HG02973 (cell line): ENCODE data around the gene KRT12.
"Not testable (repeated sequence)": the region's sequence is repeated elsewhere in the genome, so short reads cannot be mapped to it uniquely, and the experiment has no call there.

Experiments
- ATAC-seq: cut with Tn5 transposase; IDR thresholded peaks from one replicate; pipeline ENCODE4 v1.9.1; 2021; ENCODE audit warnings: moderate library complexity; ENCODE audit not compliant: unreplicated experiment

KRT12 gene

DNA sequence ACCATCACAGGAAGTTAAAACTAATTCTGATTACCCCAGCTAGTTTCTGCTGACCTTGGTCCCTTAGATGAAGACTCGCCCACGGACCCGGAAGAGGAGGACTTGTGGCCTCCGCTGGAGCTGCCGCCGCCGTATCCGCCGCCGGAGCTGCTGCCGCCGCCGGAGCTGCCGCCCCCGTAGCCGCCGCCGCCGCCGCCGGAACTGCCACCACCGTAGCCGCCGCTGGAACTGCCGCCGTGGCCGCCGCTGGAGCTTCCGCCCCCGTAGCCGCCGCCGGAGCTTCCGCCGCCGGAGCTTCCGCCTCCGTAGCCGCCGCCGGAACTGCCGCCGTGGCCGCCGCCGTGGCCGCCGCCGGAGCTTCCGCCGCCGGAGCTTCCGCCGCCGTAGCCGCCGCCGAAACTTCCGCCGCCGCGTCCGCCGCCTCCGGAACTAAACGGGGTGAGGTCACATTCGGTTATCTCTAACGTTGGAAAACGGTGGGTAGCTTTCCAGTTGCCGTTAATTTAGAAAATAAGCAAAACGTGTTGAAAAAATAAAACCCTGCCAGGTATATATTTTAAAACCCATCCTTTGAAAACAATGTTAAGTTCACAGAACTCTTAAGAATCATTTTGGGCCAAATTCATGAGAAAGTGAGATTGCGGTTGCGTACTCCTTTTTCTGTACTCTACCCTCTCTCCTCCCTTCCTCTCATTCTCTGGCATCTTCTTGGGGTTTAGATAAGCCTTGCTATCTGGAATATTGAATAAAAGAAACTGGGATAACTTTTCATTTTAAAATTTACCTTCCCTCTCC lies 48.1 kb downstream of the KRT12 start:
- peak; percentile 81 for ATAC-seq

DNA sequence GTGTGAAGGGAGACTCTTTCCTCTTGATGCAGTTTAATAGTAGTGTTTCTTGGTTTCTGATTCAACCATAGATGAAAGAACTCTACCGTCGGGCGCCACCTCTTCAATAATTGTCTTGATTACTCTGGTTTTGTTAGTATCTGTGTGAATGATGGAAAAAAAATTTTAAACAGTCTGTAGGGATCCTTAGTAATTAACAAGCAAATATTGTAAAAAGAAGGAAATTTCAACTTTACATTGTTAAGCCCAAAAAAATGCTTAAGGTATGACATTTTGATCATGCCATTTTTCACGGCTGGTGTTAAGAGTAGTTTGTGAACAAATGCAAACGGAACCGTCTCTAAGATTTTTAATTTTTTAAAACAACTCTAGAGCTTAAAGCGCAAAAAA lies 48.7 kb downstream of the KRT12 start:
- ATAC-seq: no peak

DNA sequence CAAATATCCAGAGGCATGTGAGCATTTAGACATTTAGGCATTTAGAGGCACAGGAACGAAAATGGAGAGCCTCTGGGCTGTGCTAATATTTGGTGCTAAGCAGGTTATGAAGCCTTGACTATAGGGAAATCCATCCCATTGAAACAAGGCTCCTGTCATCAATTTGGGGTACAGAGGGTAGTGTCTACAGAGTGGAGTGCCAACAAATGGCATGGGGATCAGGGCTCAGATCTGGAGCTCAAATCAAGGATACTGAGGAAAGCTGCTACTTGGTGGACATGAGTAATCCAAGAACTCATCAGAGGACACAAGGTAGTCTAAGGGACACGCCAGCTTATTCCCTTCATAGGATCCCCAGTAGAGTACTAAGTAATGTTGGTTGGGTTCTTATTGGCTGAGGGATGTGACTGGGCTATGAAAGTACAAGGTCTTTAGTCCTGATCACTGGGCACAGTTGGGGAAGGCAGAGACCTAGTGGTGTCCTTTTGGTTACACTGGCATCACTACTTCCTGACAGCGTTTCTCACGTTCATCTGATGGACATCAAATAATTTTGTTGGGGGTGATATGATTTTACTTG lies 49.8 kb downstream of the KRT12 start:
- no peak for ATAC-seq

DNA sequence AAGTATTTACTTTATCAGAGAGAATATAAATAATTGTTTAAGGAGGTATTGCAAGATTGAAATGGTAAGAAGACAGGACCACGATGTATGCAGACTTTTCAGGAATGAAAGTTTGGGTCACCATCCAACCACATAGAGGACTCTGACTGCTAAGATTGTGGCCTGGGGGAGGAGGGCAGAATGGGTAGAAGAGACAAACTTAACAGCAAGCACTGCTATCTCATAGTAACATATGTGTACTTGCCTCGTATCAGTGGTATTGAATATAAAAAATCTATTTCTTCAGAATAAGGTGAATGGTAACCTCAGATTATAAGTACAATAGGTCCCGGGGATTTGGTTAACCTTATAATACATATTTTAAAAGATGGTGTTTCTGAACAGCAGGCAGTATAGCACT lies 50.5 kb downstream of the KRT12 start:
- ATAC-seq: no peak

DNA sequence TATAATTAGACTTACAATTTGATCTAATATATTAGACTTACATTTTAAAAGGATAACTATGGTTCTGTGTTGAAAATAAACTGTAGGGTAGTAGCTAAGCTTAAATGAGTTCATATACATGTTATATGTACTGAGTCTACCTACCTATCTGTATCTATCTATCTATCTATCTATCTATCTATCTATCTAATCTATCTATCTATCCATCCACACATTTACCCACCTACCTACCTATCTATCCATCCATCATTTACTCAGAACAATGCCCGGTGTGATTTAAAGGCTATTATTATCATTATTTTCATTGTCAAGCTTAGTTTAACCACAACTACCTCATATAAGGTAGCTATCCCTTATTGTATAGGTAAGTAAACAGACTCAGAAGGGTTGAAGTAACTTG lies 51.6 kb downstream of the KRT12 start:
- no peak for ATAC-seq

DNA sequence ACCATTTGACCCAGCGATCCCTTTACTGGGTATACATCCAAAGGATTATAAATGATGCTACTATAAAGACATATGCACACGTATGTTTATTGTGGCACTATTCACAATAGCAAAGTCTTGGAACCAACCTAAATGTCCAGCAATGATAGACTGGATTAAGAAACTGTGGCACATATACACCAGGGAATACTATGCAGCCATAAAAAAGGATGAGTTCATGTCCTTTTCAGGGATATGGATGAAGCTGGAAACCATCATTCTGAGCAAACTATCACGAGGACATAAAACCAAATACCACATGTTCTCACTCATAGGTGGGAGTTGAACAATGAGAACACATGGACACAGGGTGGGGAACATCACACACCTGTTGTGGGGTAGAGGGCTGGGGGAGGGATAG lies 52.4 kb downstream of the KRT12 start:
- not testable (repeated sequence) for ATAC-seq

DNA sequence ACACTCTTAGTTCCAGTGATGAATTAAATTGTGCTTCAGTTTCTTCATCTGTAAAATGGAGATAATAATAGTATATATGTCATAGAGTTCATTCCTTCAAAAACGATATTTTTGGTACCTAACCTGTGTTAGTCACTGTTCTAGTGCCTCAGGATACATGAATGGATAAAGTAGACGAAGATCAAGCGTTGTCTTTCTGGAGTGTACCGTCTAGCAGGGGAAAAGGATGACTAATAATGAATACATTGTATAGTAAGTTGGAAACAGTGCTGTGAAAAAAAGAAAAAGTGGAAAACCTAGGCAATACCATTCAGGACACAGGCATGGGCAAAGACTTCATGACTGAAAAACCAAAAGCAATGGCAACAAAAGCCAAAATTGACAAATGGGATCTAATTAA lies 53.2 kb downstream of the KRT12 start:
- no peak for ATAC-seq

DNA sequence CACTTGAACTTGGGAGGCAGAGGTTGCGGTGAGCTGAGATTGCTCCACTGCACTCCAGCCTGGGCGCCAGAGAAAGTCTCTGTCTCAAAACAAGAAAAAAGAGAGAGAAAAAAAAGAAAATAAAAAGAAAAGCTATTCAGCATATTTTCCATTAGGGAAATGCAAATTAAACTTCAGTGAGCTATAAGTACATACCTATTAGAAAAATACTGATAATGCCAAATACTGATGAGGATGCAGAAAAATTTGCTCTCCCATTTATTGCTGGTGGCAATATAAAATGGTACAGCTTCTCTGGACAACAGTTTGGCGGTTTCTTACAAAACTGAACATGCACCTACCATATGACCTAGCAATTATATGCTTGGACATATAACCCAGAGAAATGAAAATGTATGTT lies 54.4 kb downstream of the KRT12 start:
- ATAC-seq: no peak
